RKO (cell line): ENCODE measurements around the gene GLI1.
"Not testable (repeated sequence)": the region's sequence is repeated elsewhere in the genome, so short reads cannot be mapped to it uniquely, and the experiment has no call there.

ENCODE experiments used
- DNase-seq: peaks from one replicate; pipeline ENCODE4 v3.0.0-alpha.2; 2016; ENCODE audit warnings: low spot score

Gene GLI1

GRCh38 chr12:57441846-57442427 lies 17.6 kb upstream of the GLI1 start:
- no peak for DNase-seq

- not testable (repeated sequence) for DNase-seq
These were observed 15.2 kb upstream of the GLI1 start for GRCh38 chr12:57444337-57444736.

- no peak for DNase-seq
These were observed 14.8 kb upstream of the GLI1 start for GRCh38 chr12:57444744-57445143.

- no peak for DNase-seq
These were observed 13.2 kb upstream of the GLI1 start for GRCh38 chr12:57446292-57446960.

- no peak for DNase-seq
These were observed 10.9 kb upstream of the GLI1 start for GRCh38 chr12:57448669-57449068.

- DNase-seq, result no peak
These were observed 10.2 kb upstream of the GLI1 start for GRCh38 chr12:57449375-57449774.

- no peak for DNase-seq
These were observed 9.5 kb upstream of the GLI1 start for GRCh38 chr12:57450057-57450456.

GRCh38 chr12:57451233-57451778 lies 8.3 kb upstream of the GLI1 start:
- DNase-seq, result no peak

- DNase-seq, result peak; percentile 48
These were observed 7.2 kb upstream of the GLI1 start for GRCh38 chr12:57452181-57452936.

GRCh38 chr12:57452937-57453509 lies 6.6 kb upstream of the GLI1 start:
- peak; percentile 82 for DNase-seq

GRCh38 chr12:57454213-57454565 lies 5.4 kb upstream of the GLI1 start:
- no peak for DNase-seq

- peak; percentile 68 for DNase-seq
These were observed 4.8 kb upstream of the GLI1 start, which contains the start of gene INHBE for GRCh38 chr12:57454566-57455373. Gene INHBE (plus strand): TSS chr12:57455307. CDS start chr12:57455537, 230 bp downstream.

- DNase-seq, result no peak
These were observed 4.0 kb upstream of the GLI1 start for GRCh38 chr12:57455374-57456144.

GRCh38 chr12:57456145-57456700 lies 3.4 kb upstream of the GLI1 start:
- DNase-seq, result peak; percentile 47

- no peak for DNase-seq
These were observed 2.7 kb upstream of the GLI1 start for GRCh38 chr12:57456737-57457490.

- DNase-seq, result no peak
These were observed 925 bp upstream of the GLI1 start for GRCh38 chr12:57458665-57459054.

- peak; percentile 95 for DNase-seq
These were observed 383 bp upstream of the GLI1 start for GRCh38 chr12:57459055-57459749.

- DNase-seq, result peak; percentile 23
These were observed 841 bp downstream of the GLI1 start for GRCh38 chr12:57460468-57460784.

- no peak for DNase-seq
These were observed 1.3 kb downstream of the GLI1 start for GRCh38 chr12:57460841-57461275.
